NCI-H526 (cell line): ENCODE results near the gene NPHP4.
"Not testable (repeated sequence)": the region's sequence is repeated elsewhere in the genome, so short reads cannot be mapped to it uniquely, and the experiment has no call there.

ENCODE experiments used
- DNase-seq, 2 experiments: peaks; one replicate each; lab custom pipeline; 2025; lab: John Stamatoyannopoulos, UW

NPHP4 gene

GRCh38 chr1:6023346-6023745 is 31.1 kb upstream of the NPHP4 start:
- peak in 1 of 2 experiments; percentile 33 for DNase-seq

GRCh38 chr1:6022193-6022592 is 30.0 kb upstream of the NPHP4 start:
- no peak for DNase-seq

- DNase-seq = no peak
Observed at GRCh38 chr1:6019166-6019845, 27.1 kb upstream of the NPHP4 start.

GRCh38 chr1:6017654-6018053 is 25.4 kb upstream of the NPHP4 start:
- not testable (repeated sequence) for DNase-seq

- DNase-seq = no peak
Observed at GRCh38 chr1:6016191-6016865, 24.1 kb upstream of the NPHP4 start.

GRCh38 chr1:6014130-6014999 is 22.1 kb upstream of the NPHP4 start:
- no peak for DNase-seq

GRCh38 chr1:6013491-6013890 is 21.3 kb upstream of the NPHP4 start:
- no peak for DNase-seq

GRCh38 chr1:6012529-6013318 is 20.5 kb upstream of the NPHP4 start:
- DNase-seq = no peak

- no peak for DNase-seq
Observed at GRCh38 chr1:6011946-6012258, 19.7 kb upstream of the NPHP4 start.

GRCh38 chr1:6011161-6011945 is 19.1 kb upstream of the NPHP4 start:
- DNase-seq = no peak

GRCh38 chr1:6010554-6010953 is 18.3 kb upstream of the NPHP4 start:
- no peak for DNase-seq

GRCh38 chr1:6009120-6010040 is 17.2 kb upstream of the NPHP4 start:
- DNase-seq = no peak

- DNase-seq = no peak
Observed at GRCh38 chr1:6008696-6009095, 16.5 kb upstream of the NPHP4 start.

GRCh38 chr1:6008084-6008415 is 15.8 kb upstream of the NPHP4 start:
- DNase-seq = no peak

- no peak for DNase-seq
Observed at GRCh38 chr1:6007318-6008083, 15.3 kb upstream of the NPHP4 start.

- no peak for DNase-seq
Observed at GRCh38 chr1:6006882-6007281, 14.7 kb upstream of the NPHP4 start.

GRCh38 chr1:6005276-6005917 is 13.2 kb upstream of the NPHP4 start:
- no peak for DNase-seq

GRCh38 chr1:6004412-6005123 is 12.3 kb upstream of the NPHP4 start:
- DNase-seq = no peak
